OCI-LY7 (cell line): ENCODE measurements around the gene TNIK.

ENCODE experiments used
- EZH2phosphoT487 ChIP-seq: fragments of 200-600 bp; sonication (generic); IDR thresholded peaks from 2 replicates; pipeline ENCODE4 v1.6.1; 2018; ENCODE audit warnings: low read depth, borderline replicate concordance, mild to moderate bottlenecking, mixed run types, antibody characterized with exemption, low read length, moderate library complexity, mixed read lengths
- TF ChIP-seq, protein P1 (sequence below): fragments of 200-600 bp; sonication (generic); conservative IDR thresholded peaks from 2 replicates; pipeline ENCODE4 v1.5.1; 2014; ENCODE audit warnings: mild to moderate bottlenecking, antibody characterized with exemption, low read length, moderate library complexity, mixed read lengths

DNA sequence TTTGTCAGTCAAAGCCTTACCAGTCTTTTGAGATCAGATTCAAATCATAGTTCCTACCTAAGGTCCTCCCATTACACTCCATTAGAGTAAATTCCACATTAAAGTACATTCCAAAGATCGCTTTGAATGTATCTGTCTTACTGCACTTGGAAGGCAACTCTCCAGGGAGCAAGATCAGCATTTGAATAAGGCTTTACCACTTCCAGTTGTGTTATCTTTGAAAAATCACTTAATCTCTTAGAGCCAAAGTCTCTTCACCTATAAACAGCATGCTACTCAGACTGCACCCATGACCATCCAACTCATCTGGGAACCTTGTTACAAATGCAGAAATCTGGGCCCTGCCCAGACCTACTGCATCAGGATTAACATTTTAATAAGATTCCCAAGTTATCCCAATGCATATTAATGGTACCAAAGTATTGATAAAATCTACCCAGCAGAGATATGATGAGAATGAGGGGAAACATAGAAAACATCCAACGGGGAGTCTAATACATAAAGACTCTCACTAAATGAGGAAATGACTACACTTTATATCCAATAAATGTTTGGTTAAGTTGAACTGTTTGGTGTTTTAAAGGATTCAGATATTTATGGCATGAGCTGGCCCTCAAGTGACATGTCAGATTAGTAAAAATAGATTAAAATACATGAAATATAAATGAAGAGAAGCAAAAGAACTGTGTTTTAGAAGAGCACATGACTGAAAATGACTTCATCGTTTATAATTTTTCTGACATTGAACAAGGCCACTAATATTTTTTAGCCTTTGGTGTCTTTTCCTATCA, 75.9 kb downstream of the TNIK start:
- TF ChIP-seq, protein P1, sequence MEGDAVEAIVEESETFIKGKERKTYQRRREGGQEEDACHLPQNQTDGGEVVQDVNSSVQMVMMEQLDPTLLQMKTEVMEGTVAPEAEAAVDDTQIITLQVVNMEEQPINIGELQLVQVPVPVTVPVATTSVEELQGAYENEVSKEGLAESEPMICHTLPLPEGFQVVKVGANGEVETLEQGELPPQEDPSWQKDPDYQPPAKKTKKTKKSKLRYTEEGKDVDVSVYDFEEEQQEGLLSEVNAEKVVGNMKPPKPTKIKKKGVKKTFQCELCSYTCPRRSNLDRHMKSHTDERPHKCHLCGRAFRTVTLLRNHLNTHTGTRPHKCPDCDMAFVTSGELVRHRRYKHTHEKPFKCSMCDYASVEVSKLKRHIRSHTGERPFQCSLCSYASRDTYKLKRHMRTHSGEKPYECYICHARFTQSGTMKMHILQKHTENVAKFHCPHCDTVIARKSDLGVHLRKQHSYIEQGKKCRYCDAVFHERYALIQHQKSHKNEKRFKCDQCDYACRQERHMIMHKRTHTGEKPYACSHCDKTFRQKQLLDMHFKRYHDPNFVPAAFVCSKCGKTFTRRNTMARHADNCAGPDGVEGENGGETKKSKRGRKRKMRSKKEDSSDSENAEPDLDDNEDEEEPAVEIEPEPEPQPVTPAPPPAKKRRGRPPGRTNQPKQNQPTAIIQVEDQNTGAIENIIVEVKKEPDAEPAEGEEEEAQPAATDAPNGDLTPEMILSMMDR: no peak
- TF ChIP-seq EZH2phosphoT487: no peak
